Jurkat, Clone E6-1 (cell line): Measurements from ENCODE around the gene AQP12B.
"Not testable (repeated sequence)": the region's sequence is repeated elsewhere in the genome, so short reads cannot be mapped to it uniquely, and the experiment has no call there.

Experiments
- DNase-seq: peaks from one replicate; pipeline ENCODE4 v3.0.0-alpha.2; 2011; ENCODE audit warnings: low read depth, low spot score
- H3K4me3 ChIP-seq: 2 replicates; pipeline ENCODE4 v1.5.1; 2011; ENCODE audit warnings: mild to moderate bottlenecking, low read length, control low read depth, moderate library complexity

Gene AQP12B

GRCh38 chr2:240687741-240688552, 5.3 kb upstream of the AQP12B start:
- no peak for DNase-seq
- H3K4me3 ChIP-seq = no peak overlapping the region

- DNase-seq = no peak
Measured at GRCh38 chr2:240687045-240687740, 4.5 kb upstream of the AQP12B start.

GRCh38 chr2:240686460-240686859, 3.8 kb upstream of the AQP12B start:
- no peak for DNase-seq
- H3K4me3 ChIP-seq = no peak overlapping the region

More at GRCh38 chr2:240687045-240687740, 4.5 kb upstream of the AQP12B start:
- no peak overlapping the region for H3K4me3 ChIP-seq

- no peak for DNase-seq
- H3K4me3 ChIP-seq = no peak overlapping the region
Measured at GRCh38 chr2:240685771-240686371, 3.2 kb upstream of the AQP12B start.

GRCh38 chr2:240683980-240684728, 1.5 kb upstream of the AQP12B start:
- not testable (repeated sequence) for H3K4me3 ChIP-seq, DNase-seq

GRCh38 chr2:240683329-240683979, 769 bp upstream of the AQP12B start:
- not testable (repeated sequence) for DNase-seq, H3K4me3 ChIP-seq

- not testable (repeated sequence) for DNase-seq, H3K4me3 ChIP-seq
Measured at GRCh38 chr2:240680185-240680584, 2.5 kb downstream of the AQP12B start.

GRCh38 chr2:240678909-240679308, 3.8 kb downstream of the AQP12B start:
- not testable (repeated sequence) for DNase-seq, H3K4me3 ChIP-seq

- DNase-seq, H3K4me3 ChIP-seq: not testable (repeated sequence)
Measured at GRCh38 chr2:240678043-240678442, 4.6 kb downstream of the AQP12B start.

- not testable (repeated sequence) for DNase-seq, H3K4me3 ChIP-seq
Measured at GRCh38 chr2:240675345-240675744, 7.3 kb downstream of the AQP12B start.

GRCh38 chr2:240674461-240675184, 8.1 kb downstream of the AQP12B start:
- DNase-seq, H3K4me3 ChIP-seq: not testable (repeated sequence)

- no peak overlapping the region for H3K4me3 ChIP-seq
- no peak for DNase-seq
Measured at GRCh38 chr2:240672701-240673190, 9.9 kb downstream of the AQP12B start.

GRCh38 chr2:240672076-240672700, 10.5 kb downstream of the AQP12B start:
- no peak for DNase-seq
- H3K4me3 ChIP-seq = no peak overlapping the region

GRCh38 chr2:240670950-240671349, 11.7 kb downstream of the AQP12B start:
- H3K4me3 ChIP-seq = no peak overlapping the region
- DNase-seq = no peak

- no peak overlapping the region for H3K4me3 ChIP-seq
- DNase-seq = no peak
Measured at GRCh38 chr2:240670402-240670801, 12.3 kb downstream of the AQP12B start.

- DNase-seq = no peak
- H3K4me3 ChIP-seq = no peak overlapping the region
Measured at GRCh38 chr2:240664622-240665021, 18.1 kb downstream of the AQP12B start.

GRCh38 chr2:240663546-240664190, 19.0 kb downstream of the AQP12B start:
- H3K4me3 ChIP-seq = no peak overlapping the region
- no peak for DNase-seq
